Body of pancreas (tissue), 4 donors: ENCODE results near the gene NUTF2.

Experiments used
- CTCF ChIP-seq, 7 experiments: fragments of 450-650 bp in 4 of 7; fragments of 200-600 bp in 3 of 7; sonication (generic) in 3 of 7; IDR thresholded peaks; one replicate each; pipeline ENCODE4 v1.5.1; 2016 to 2019; ENCODE audit warnings: antibody characterized with exemption in 7 of 7
- POLR2A ChIP-seq, 3 donors: fragments of 450-650 bp; IDR thresholded peaks; one replicate each; pipeline ENCODE4 v1.6.1; 2016; ENCODE audit warnings: antibody characterized with exemption in 3 of 3, mild to moderate bottlenecking in 2 of 3

DNA sequence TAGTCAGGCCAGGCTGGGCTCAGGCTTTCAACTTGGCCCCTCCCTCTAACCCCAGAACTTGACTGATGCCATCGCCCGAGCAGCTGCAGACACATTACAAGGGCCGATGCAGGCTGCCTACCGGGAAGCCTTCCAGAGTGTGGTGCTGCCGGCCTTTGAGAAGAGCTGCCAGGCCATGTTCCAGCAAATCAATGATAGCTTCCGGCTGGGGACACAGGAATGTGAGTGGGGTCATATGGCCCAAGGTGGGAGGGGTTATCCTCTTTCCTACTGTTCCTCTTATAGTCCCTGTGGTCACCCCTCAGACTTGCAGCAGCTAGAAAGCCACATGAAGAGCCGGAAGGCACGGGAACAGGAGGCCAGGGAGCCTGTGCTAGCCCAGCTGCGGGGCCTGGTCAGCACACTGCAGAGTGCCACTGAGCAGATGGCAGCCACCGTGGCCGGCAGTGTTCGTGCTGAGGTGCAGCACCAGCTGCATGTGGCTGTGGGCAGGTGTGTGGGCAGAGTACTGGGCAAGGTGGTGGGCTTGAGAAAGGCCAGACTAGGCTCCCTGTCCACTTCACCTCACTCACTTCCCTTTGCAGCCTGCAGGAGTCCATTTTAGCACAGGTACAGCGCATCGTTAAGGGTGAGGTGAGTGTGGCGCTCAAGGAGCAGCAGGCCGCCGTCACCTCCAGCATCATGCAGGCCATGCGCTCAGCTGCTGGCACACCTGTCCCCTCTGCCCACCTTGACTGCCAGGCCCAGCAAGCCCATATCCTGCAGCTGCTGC is 35.8 kb downstream of the NUTF2 start:
- TF ChIP-seq CTCF (IDR thresholded peaks at IDR 0.05) (no peak), POLR2A (IDR thresholded peaks at IDR 0.05) (no peak)
